Fibroblast of skin of right biceps (primary cell): Measurements from ENCODE around the gene CAMTA1.

Source experiments
- DNase-seq: peaks from one replicate; pipeline ENCODE4 v3.0.0-alpha.2; 2013

The CAMTA1 gene

DNA sequence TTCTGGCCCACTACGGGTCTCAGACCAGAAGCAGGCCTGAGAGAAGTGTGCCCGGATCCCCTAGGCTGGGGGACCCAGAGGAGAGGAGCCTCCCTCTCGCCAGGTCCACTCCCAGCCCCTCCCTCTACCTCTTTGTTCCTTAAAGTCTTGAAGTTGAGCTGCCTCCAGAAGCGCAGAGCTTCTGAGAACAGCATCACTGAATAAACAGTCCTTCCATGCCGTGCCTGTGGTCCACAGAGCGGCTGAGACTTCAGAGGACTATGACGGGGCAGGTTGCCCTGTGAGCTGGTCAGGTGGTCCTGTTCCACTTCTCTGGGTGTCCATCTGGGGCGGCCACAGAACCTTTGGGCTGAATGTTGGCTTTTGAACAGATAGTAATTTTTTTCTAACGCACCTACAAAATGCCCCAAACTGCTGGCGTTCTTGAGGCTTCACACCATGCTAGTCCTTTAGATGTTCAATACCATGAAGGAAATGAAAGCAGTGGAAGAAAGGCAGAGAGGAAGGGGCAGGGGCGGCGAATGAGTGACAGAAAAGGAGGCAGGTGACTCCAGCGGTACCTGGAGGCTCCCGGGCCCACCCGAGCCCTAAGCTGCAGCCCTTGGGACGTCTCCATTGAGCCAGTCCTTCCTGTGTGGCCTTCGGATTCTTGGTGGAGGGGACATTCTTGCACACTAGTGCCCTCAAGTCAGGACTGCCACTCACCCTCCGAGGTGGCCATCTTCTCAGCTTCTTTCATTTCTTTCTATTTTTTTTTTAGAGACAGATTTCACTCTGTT is 746.5 kb downstream of the CAMTA1 start:
- no peak for DNase-seq

DNA sequence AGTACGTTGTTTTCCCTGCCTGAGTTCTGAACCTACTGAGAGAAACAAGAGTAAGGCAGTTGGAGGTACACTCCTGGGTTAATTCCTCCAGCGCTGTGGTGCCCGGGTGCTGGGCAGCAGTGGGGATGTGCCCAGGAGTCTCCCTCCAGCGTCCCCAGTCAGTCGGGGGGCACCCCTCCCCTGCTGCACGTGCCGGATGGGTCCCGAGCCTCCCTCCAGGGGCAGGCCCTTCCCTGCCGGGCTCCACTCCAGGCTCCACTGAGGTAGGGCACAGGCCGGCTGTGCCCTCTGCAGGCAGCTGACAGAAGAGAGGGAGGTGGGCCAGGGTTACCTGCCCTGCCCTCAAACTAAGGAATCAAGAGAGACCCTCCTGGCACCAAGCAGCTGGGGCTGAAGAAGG is 747.8 kb downstream of the CAMTA1 start:
- no peak for DNase-seq

DNA sequence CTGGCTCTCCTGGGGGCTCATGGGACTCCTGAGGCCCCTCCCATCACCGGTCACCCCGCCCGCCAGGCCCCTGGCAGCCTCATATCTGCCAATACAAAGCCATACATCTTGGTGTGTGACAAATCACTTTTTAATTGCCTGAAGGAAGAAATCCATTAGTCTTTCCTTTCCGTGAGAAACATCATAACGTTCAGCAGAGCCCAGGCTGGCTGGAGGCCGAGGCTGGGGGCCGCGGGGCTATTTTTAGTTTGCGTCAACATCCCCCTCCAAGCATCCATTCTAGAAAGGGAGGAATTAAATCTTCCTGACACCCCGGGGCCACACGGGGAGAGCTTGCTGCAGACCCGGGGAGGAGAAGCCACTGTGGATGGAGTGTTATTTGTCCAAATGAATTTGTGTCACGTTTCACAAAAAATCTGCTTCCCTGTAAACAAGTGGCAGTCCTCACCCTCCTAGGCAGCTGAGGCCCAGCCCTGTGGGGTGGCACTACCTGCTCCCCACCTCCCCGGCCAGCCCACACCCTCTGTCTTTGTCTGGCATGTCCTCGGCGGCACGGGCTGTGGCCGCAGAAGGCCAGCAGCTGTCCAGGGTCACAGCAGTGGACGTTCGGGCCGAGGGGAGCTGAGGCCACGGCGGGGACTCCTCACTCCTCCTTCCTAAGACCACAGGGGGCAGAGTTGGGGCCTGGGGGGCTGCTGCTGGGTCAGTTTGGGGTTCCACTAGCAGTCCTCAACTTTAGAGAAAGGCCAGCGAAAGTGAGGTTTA is 749.0 kb downstream of the CAMTA1 start:
- peak; percentile 73 for DNase-seq

DNA sequence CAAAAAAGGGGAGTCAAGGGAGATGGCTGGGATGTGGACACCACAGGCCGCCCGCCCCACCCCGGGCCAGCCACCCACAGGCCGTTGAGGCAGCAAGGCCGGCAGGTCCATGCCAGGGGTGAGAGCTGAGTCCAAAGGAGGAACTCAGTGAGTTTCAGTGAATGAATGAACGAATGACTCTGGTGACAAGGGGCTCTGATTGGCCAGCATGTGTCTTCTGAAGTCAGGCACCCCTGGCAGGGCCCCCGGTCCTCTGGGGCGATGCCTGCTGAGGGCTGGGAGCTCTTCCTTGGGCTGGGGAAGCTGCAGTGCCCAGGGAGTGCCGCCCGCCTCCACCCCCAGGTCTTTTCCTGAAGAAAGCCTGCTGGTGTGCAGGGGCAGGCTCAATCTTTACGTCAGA is 749.8 kb downstream of the CAMTA1 start:
- no peak for DNase-seq

DNA sequence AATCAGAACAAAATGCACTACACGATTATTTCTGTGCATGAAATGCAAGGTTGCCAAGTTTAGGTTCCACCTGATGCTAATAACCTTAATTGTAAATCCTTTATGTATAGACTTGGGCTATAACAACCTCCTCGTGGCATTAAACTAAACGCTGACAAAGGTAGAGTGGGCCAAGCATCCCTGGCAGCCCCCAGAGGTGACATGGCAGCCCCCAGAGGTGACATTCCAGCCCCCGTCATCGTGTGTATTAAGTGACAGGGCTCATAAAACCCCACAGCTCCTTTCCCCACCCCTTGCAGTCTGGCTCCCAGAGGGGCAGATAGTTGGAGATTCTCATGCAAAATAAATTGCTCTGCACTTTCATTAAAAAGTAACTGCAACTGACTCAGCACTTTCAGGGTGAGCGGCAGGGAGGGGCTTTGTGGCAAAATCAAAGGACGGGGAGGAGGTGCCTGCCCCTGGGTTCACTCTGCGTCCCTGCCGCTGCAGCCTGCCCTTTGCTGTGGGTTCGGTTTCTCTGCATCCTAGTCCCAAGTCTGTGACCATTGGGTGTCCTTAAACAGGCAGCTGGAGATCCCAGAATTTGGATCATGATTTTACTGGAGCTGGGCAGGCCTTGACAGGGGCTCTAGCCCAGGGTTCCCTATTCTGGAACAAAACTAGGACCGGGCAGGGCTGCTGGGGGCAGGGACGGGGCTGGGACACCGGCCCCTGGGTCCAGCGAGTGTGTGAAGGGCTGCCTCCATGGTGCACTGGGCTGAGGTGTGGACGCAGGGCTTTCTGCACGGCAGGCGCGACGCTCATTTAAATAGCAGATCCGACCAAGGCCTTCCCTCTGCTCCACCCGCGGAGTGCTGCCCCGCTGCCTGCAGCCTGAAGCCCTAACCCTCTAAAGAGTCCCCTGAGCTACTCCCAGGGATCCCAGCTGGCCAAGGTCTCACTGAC is 751.0 kb downstream of the CAMTA1 start:
- DNase-seq = no peak

DNA sequence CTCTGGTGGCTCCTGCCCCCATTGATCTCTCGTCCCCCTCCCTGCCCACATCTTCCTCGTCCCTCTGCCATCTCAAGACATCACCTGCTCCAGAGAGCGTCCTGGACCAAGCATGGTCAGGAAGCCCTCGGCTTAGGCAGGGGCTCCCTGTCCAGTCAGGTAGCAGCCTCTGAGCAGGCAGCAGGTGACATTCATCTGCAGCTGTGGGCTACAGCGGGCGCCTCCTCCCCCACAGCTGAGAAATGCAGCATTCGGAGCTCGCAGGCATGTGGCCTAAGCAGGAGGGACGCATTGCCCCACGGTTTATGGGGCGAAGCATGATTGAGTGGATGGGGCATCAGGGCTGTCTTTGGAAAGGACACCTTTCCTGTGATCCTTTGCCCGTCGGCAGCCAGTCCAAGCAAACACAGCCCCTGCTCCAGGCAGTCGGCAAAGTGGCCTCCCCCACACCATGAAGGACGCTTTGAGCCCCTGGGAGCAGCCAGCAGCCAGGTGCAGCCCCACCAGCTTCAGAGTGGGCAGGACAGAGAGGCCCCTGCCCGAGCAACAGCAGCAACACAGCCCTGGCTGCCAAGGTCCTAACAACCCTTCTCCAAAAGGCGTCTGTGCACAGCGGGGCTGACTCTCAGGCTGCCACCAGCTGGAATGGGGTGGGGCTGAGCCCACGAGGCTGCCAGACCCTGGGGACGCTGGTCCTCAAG is 751.8 kb downstream of the CAMTA1 start:
- no peak for DNase-seq

DNA sequence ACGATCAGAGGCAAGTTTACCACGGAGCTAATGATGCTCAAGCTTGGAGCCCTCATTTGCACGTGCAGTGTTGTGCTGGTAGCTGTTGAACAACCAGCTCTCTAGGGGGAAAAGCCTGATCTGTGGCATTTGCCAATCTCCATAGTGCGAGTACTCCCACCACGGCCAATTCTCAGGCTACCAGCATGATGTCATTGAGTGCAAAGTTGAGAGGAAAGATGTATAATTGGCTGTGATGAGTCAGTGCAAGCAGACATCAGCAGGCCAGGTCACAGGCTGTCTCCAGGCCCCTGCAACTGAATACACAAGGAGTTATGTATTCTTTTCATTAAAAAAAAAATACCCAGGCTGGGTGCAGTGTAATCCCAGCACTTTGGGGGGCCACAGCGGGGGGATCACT is 752.8 kb downstream of the CAMTA1 start:
- peak; percentile 69 for DNase-seq

DNA sequence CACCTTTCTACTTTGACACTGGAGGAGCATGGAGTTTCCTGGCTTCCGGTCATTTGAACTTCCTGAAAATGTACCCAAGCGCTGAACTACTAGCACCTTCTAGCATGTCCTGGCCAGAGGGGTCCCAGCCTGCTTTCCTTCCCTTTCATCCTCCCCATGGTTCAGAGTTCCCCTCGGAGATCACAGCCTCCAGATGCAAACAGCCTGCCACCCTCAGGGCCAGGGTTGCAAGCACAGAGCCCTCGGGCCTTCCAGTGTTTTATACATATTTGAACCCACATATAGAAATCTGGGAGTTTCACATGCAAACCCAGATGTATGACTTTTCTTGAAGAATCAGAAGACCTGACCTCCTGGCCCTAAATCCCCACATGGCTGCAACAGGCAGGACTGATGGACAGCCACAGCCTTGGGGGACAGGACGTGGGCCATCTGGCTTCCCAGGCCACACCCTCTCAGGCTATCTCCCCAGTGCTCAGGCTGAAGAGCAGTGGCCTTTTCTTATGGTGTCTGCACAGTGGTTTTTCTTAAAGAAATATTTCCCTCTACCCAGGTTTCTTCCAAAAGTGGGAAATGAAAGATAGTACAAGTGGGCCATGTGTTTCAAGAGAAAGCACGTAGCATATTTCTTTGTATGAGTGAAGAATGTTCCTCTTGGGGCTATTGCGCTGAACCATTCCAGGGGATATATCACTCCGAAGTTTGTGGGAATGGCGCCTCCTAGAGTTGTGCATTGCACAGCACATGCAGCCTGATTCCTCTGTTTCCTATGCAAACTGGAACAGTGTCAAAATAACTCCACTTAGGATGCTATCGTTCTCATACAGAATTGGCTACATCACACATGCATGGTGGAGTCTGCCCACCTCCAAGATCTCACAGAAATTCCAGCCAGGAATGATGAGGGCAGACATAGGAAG is 753.9 kb downstream of the CAMTA1 start:
- no peak for DNase-seq

DNA sequence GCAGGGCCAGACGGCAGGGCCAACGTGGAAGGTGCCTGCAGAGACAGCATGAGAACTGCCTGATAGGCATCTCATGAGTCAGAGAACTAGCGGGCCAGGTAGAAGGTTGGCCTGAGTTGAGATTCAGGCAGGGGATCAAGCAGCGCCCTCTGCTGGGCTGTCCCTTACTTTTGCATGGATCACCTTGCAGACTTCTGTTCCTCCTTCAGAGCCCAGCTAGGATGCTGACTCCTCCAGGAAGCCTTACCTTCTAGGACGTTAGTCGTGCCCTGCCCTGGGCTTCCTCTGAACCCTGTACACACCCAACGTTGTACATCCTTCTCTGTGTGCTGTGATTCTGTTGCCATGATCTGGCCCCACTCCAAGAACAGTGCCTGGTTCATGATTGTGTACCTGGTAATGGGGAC is 754.5 kb downstream of the CAMTA1 start:
- peak; percentile 44 for DNase-seq

DNA sequence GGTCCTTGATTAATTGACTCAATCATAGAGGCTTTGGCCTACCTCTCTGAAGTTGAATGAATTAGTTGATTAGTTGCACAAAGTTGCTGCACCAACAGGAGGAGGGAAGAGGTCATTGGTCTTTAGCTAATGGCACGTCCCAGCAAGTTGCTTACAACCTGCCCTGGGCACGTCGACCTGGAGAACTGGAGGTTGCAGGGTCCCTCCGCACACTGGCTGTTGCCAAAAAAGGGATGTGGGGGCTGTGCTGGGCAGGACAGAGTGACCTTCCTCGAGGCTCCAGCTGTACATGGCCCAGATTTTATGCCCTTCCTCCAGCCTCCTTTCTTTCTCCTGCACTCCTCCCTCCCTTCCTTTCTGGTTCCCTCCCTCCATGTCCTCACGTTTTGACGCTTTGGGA is 755.6 kb downstream of the CAMTA1 start:
- no peak for DNase-seq

DNA sequence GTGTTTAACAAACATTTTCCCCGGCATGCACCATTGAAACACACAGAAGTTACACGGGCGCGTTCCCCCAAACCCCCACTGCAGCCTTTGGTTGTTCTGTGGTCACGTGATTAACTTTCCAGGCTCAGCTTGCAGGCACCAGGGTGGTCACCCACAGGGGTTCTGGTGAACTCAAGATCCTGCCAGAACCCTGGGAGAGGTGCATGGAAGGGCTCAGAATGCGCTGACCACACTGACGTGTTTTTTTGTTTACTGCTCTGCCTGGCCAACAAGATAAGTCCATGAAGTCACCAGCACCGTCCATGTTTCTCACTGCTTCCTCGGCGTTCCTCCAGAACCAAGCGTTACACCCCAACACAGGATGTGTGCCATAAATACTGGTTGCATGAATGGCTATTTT is 756.4 kb downstream of the CAMTA1 start:
- no peak for DNase-seq

DNA sequence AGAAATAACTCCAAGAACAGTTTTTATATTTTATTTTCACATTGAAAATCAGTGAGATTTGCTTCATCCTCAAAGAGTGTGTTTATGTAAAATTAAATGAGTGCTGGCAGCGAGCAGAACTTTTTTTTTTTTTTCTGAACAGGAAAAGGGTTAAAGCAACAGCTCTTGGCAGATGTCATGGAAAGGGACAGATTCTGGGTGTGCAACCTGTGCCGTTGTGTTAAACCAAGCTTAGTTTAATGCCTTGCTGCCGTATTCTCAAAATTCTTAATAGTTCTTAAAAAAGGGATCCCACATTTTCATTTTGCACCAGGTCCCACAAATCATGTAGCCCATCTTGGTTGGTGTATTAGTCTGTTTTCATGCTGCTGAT is 758.5 kb downstream of the CAMTA1 start:
- no peak for DNase-seq

DNA sequence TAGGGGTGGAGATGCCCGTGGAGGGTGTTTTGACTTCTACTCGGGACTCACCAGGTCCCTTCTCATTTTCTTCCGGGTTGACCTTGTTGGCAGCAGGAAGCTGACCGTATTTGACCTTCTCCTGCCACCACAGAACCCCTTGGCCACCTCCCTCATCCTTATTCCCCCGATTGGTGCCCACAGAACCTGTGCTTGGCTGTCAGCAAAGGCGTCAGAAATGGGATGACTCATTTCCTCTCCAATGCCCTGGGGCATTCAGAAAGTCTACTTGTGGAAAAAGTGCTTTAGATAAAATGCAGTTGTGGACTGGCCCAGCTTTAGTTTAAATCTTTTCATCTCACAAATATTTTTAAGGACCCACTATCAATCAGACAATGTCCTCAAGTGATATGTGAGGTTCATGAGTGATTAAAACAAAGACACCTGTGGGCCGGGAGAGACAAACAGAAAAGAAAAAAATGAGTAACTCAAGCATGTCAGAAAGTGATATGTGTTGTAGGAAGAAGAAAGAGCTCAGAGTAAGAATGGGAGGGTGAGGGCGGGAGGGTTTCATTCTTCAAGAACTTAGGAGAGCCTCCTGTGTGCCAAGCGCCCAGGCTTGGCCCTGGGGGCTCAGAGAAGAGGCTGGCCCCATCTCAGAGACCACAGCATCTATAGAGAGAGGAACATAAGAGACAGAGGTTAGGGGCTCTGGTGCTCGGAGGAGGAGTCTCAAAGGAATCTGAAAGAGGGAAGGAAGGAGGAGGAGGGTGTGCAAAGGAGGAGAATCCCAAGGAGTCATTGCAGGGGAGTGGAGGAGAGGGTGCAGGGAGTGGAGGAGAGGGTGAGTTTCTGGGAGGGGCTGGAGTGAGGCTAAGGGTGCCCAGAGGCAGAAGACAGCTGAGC is 764.3 kb downstream of the CAMTA1 start:
- peak; percentile 85 for DNase-seq

DNA sequence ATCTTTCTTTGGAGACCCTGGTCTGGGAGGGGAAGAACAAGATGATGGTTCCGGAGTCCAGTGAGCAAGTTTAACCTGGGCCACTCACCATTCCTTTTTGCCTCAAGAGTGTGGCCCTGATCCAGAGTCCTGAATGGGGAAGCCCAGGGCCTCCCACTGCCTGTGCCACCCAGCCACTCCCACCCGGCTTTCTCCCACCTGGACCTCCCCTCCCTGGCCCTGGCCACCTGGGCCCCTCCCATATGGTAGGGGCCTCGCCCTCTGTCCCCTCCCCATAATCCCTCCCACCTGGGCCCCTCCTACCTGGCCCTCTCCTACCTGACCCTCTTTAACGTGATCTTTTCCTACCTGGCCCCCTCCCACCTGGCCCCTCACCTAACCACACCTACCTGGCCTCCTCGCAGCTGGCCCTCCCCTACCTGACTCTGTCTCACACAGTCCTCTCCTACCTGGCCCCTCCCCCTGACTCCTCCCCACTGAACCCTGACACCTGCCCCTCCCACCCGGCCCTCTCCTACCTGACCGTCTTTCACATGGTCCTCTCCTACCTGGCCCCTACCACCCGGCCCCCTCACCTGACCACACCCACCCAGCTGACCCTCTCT is 765.1 kb downstream of the CAMTA1 start:
- DNase-seq = no peak

DNA sequence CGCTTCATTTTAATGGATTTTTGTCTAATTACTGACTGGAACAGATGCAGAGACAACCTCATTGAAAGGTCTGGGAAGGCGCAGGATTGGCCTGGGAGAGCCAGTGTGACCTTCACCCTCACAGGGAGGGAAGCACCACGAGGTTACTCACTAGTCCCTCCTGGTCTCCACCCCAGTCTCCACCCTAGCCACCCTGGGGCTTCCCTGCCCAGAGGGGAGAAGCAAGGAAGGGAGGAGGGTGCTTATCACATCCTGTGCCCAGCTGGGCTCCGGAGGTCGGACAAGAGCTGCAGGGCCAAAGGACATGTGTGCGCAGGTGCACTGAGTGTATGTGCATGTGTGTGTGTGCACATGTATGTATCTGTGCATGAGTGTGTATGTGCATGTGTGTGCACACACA is 765.7 kb downstream of the CAMTA1 start:
- no peak for DNase-seq

DNA sequence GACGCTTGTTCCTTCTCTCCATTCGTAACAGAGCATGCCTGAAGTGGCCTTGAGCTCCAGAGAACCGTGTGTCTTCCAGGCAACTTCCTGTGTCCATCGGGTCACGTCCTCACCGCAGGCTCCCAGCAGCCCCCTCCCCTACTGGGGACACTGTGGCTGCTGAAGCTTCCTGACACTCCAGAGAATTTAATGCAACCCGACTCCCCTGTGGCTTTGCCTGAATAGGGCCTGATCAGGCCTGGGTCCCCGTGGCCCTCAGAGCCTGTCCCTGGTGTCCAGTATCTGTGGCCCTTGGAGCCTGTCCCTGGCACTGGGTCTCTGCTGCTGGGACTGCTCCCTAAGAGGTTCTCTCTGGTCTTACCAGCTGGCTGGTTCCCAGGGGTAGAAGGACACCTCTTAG is 766.2 kb downstream of the CAMTA1 start:
- no peak for DNase-seq

DNA sequence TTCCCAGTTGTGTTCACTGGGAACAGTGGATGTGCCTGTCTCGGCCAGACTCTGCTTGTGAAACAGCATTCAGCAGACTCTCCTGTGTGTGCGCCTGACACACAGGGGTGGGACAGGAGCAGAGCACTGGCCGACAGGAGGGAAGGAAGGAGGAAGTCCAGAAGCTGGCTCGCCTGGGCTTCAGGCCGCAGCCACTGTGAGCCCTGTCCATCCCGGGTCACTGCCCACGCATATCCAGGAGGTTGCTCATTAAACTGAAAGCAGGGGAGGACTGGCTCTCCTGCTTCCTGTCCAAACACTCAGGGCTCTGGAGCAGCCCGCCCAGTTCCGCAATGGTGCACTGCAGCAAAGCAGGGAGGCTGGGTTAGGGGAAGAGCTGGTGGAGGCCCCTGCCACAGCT is 767.1 kb downstream of the CAMTA1 start:
- DNase-seq = no peak

DNA sequence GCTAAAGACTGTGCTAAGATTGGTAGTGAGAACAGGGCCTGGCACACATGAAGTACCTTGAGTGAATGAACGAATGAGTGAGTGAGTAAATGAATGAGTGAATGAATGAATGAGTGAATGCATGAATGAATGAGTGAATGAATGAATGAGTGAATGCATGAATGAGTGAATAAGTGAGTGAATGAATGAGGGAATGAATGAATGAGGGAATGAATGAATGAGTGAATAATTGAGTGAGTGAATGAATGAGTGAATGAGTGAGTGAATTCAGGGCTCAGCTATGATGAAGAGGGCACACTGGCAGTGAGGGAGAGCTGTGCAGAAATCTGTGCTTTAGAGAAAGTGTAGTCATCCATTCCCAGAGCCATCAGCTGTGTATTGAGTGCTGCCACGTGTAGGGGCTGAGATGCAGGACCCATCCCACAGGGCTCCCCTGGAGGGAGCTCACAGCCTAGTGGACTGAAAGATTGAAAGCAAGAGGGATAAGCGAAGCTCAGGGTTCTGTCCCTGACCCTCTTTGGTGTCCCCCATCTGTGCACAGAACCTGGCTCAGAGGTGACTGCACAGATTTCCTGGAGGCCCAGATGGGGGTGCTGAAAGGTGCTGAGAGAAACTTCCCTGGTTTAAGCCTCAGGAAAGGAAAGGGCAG is 767.9 kb downstream of the CAMTA1 start:
- DNase-seq = no peak

DNA sequence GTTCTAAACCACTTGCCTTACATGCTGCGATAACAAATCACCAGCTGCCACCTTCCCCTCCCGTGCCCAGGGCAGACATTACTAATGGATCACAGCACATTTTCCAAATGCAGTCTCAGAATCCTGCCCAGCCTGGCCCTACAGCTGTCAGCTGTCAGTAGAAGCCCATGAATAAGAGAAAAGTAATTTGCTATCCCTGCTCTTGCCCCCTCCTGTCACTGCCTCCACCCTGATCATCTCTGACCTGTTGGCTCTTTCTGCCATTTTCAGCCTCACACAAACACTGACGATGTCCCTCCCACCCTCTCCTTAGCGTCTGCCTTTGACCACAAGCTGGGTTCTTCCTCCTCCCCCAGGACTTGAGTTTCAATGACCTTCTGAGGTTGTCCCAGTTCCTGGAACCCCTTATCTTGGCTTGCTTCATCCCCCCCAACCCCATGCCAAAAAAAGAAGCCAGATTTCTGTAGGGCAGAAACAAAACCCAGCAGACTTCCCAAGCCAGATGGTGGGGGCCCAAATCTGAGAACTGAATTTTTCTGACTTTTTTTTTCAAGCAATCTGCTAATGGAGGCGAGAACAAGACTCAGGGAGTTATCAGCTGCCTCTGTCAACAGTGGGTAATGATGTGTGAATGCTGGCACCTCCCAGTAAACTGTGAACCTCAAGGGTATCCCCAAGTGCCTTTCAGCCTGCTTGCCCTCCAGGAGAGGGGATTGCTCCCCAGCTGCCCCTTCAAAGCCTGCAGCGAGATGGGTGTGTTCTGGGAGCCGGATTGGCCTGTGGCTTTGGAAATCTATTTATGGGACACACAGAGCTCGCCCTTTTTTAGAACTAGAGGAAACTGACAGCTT is 769.4 kb downstream of the CAMTA1 start:
- DNase-seq = peak; percentile 20
